Brain pericyte (primary cell): ENCODE results near the gene NKAPD1.
"Not testable (repeated sequence)": the region's sequence is repeated elsewhere in the genome, so short reads cannot be mapped to it uniquely, and the experiment has no call there.

ENCODE experiments used
- DNase-seq: peaks from one replicate; pipeline ENCODE4 v3.0.0-alpha.2; 2012; ENCODE audit warnings: low read depth, low spot score

NKAPD1 gene

GRCh38 chr11:112086422-112087191 is 12.5 kb downstream of the NKAPD1 start, which contains the start of the genes SDHD and TIMM8B:
Gene SDHD, plus strand, starts transcription at chr11:112086873. Its CDS starts 35 bp downstream, at chr11:112086908.
Gene TIMM8B, minus strand, starts transcription at chr11:112086756. Its CDS starts 33 bp downstream, at chr11:112086723.
- peak; percentile 93 for DNase-seq

DNA sequence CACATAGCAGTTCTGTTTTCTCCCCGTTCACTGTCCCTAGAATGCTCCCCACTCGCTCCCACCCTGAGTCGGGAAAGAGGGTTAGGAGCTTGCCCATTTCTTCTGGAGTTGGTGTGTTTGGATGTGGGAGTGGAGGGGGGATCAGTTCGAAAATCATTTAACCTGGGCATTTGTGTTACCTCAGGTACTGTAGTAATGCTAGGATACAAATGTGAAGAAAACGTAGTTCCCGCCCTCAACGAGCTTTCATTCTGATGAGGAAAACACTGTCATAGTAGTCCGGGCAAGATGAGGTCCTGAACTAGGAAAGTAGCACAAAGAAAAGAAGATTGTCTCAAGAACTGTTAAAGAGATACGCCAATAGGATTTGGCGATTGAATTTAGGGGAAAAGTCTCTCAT is 13.1 kb downstream of the NKAPD1 start:
- DNase-seq, result no peak

DNA sequence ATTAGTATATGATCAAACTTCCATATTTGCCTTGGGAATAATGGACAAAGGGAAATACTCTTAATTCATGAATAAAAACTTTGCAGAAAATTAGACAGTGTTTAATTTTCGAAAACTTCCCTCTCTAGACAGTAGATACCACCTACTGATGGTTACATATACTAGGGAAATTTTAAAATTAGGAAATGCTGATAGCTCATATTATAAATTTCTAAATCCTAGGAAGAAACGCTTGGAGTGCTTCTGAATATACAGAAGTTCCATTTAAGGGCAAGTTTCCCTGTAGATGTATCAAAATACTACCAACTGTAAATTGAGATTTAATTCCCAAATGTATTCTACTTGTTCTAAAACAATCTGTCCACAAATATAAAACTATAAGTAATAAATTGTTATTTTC is 21.2 kb downstream of the NKAPD1 start:
- not testable (repeated sequence) for DNase-seq

DNA sequence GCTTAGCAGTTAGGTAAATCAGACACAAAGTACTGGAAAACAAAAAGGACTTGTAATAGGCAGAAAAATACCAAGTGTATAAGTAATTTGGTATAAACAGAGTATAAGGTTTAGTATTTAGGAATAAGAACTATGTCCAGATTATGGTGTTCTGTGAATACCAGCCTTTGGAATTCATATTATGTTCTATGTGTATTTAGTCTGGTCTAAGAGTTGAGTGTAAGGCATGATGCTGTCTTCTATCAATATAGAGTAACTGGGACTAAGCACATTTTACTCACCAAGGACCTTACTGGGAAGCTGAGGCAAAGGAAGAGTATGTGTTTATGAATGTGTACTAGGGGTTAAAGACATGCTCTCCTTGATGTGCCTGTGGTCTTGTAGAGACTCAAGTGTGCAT is 22.1 kb downstream of the NKAPD1 start:
- DNase-seq, result no peak

GRCh38 chr11:112097734-112098528 is 23.8 kb downstream of the NKAPD1 start:
- DNase-seq, result no peak

GRCh38 chr11:112100462-112100861 is 26.4 kb downstream of the NKAPD1 start:
- no peak for DNase-seq

- DNase-seq, result no peak
These were observed 29.3 kb downstream of the NKAPD1 start for GRCh38 chr11:112103446-112103845.

- DNase-seq, result no peak
These were observed 32.0 kb downstream of the NKAPD1 start for GRCh38 chr11:112106070-112106469.

DNA sequence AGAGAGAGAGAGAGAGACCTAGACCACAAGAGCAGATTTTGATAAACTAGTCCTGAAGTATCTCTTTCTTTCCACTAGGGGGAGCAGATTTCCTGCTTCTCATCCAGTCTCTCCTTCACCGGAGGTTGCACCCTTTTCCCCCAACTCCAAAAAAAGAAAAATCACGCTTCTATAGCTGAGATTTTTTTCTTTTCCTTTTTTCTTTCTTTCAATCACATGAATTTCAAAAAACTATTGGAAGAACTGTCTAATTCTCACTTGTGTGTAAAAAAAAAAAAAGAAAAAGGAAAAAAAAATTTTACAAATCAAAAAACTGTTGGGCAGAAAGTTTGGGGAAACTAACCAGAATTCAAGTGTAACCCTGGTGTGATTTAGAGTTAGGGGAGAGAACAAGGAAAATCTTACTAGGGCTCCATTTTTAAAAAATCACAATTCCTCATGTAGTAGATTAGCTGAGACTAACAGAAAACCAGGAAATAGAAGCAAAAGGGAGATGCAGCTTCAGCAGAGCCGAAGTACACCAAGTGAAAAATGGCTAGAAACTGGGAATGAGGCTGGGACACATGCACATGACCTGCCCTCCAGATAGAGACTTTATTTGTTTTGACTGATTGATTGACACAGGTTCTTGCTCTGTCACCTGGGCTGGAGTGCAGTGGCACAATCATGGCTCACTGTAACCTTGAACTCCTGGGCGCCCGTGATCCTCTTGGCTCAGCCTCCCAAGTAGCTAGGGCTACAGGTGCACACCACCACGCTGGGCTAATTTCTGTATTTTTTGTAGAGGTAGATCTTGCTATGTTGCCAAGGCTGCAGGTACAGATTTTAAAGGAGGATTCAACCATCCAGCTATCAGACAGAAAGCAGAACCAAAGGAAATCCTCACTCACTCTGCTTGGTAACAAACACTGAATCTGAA is 39.7 kb downstream of the NKAPD1 start:
- DNase-seq, result no peak

DNA sequence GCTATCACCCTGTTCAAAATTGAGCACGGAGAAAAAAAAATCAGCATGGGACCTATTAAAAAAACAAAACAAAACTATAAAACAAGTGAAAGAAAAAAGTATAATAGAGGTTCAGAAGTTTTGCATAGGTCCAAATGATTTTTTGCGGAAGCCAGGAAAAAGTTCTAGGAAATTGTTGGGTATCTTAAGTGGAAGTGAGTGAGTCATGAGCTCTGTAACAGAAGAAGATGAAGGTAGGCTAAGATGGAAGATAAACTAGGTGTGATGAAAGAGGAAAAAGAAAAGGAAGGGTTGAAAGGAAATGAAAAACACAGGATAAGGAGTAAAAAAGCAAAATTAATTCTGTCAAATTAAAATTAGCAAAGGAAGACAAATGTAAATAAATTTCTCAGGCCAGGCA is 40.4 kb downstream of the NKAPD1 start:
- DNase-seq, result no peak

DNA sequence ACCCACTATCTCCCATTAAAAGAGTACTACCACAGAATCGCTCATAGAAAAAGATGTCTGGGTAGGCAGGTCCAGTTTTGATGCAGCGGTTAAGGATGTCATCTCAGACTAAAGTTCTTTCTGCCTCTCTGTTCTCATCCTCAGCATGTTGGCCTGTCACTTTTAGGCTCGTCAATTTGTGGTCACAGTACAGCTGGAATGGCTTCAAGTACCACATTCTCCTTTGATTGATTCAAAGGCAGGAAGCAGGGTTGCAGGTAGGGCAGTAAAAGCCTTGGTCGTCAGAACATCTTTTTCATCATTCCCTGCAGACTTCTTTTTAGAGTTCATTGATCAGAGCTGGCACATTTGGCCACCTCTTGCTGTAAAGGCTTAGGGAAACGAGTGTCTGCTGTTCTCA is 41.3 kb downstream of the NKAPD1 start:
- DNase-seq, result no peak

DNA sequence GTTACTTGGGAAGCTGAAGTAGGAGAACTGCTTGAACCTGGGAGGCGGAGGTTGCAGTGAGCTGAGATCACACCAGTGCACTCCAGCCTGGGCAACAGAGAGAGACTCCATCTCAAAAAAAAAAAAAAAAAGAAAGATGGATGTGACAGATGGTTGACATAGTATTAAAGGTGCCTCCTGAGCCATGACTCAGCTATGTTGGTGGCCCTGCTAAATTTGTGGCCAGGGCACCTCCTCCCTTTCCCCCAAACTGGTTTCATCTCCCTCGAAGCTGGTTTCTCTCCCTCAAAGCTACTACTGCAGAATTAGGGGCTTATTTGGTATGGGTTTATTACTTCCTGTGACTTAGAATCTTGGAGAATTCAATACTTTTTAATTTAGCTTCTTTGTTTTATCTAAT is 44.1 kb downstream of the NKAPD1 start:
- DNase-seq, result no peak

DNA sequence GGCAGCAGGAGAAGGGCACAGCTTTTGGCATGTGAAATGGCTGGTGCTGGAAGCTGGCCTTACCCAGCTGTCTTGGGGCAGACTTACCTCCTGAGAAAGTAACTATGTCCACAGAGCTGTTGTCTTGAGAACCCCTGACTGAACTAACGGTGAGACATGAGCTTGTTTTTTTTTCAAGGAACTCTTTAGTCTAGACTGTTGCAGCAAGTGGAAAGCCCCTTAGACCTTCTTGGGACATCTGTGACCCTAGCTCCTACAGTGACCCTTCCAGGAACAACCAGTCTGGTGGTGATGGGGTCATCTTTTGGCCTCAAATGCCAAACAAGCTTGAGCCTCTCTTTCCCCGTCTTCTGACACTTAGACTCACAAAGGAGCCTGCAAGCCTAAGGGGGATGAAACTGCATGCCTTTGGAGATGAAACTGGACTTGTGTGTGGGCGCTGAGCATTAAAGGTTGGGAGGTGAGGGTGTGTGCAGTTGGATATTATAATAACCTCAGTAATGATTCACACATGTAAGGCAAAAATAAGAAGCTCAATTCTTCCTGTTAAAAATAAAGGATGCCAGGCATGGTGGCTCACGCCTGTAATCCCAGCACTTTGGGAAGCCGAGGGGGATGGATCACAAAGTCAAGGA is 48.0 kb downstream of the NKAPD1 start:
- DNase-seq, result no peak

DNA sequence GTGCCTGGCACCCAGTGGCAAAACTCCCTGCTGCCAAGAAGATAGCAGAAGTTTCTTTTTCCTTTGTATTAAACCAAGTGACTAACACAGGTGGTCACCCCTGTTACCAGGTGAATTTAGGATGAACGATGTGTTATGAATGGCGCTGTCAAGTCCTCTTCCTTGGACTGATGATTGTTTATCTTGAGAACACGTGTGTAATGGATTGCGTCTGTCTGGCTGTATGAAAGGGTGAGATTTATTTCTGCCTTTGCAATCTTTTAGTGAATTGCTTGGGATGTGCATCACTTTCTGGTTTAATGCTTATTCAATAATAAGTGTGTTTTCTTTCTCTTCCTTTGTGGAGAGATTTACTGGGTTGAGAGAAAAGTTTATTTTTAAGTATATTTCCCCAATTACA is 49.0 kb downstream of the NKAPD1 start:
- DNase-seq, result no peak

GRCh38 chr11:112127056-112127455 is 53.0 kb downstream of the NKAPD1 start:
- DNase-seq, result no peak

DNA sequence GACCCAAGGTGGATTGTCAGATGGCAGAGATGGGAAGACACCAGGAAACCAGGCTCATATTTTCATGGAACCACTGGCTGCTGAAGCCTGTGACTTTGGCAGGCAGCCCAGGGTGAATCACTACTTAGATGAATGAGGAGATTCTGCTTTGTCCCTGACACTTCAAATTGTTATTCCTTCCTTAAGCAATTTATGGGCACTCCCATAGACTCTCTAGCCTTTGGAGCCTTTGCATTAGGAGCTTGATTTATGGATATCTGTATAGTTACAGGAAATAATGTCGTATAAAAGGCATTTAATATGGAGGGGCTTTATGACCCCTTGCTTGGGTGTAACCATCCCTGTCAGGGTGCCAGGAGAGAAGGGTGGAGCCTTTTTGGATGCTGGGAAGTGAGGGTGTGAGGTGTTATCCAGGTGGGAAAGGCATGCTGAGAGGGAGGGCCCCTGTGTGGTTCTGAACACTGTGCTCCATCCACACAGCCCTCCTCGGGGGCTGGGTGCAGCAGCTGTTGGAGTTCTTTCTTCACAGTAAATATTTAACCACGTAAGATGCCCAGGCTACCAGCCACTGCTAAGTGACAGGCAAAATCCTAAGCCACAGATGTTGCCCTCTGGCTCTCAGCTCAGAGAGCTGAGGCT is 54.5 kb downstream of the NKAPD1 start:
- no peak for DNase-seq

DNA sequence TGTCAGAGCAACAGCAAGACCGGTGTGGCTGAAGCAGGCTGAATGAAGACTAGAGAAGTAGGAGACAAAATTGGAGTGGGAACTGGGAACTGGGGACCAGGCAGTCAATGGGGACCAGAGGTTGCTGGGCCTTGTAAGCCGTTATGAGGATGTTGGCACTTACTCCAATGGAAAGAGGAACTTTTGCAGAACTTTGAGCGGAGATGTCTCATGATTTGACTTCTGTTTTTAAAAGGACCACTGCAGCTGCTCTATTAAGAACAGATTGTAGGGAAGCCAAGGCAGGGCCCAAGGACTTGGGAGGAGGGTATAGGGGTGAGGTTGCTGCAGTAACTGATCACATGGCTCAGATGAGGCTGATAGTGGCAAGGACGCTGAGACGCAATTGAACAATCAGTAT is 55.6 kb downstream of the NKAPD1 start:
- DNase-seq, result no peak

DNA sequence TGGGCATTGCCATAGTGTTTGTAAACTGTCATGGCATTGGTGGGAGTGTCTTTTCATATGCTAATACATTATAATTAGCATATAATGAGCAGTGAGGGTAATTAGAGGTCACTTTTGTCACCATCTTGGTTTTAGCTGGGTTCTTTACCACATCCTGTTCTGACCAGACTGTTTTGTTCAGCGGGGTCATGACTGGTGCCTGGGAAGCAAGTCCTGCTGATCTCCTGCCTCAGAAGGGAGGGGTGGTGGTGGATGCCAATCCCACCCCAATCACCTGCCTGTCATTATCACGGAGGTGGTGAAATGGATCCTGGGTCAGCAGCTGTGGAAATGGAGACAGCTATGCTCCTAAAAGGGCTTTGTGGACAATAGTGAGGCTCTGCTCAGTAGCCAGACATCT is 58.6 kb downstream of the NKAPD1 start:
- no peak for DNase-seq

DNA sequence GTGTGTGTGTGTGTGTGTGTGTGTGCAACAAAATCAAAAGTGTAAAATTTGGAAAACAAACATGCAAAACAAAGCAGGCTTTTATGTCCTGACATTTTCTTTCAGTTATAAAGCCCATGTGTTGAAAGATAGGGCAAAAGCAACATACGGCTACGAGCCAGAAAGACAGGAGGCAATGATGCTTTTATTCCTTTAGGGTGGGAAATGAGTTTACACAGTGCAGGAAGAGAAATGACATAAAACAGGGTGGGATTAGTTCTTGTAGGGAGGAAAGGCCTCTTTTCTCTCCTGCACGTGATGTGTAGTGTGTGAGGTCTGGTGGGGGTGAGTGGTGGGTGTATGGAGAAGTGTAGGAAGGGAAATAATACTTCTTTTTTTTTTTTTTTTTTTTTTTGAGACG is 60.4 kb downstream of the NKAPD1 start:
- DNase-seq, result no peak
